AG10803 (cell line): ENCODE measurements around the gene PAIP1.

Source experiments
- DNase-seq: peaks from one replicate; pipeline ENCODE4 v3.0.0; 2010; ENCODE audit warnings: low read depth
- H3K4me3 ChIP-seq: 2 replicates; pipeline ENCODE4 v1.5.1; 2011; ENCODE audit warnings: mild to moderate bottlenecking, low read length, control low read depth
- CTCF ChIP-seq: conservative IDR thresholded peaks from 2 replicates; pipeline ENCODE4 v1.5.1; 2011; ENCODE audit warnings: mild to moderate bottlenecking, low read length, control low read depth, inconsistent platforms

PAIP1 gene

GRCh38 chr5:43491326-43491725, 65.6 kb downstream of the PAIP1 start:
- TF ChIP-seq CTCF = no peak
- no peak for DNase-seq

GRCh38 chr5:43486353-43486752, 70.5 kb downstream of the PAIP1 start:
- no peak overlapping the region for H3K4me3 ChIP-seq
- TF ChIP-seq CTCF = no peak
- DNase-seq = no peak

More at GRCh38 chr5:43491326-43491725, 65.6 kb downstream of the PAIP1 start:
- no peak overlapping the region for H3K4me3 ChIP-seq

- no peak for DNase-seq
- TF ChIP-seq CTCF = no peak
- no peak overlapping the region for H3K4me3 ChIP-seq
These were observed 71.5 kb downstream of the PAIP1 start for GRCh38 chr5:43485406-43485805.

- H3K4me3 ChIP-seq = peak overlapping the region; percentile 81
- TF ChIP-seq CTCF = peak; percentile 57
- peak; percentile 83 for DNase-seq
These were observed 72.6 kb downstream of the PAIP1 start for GRCh38 chr5:43484106-43484849.

GRCh38 chr5:43483298-43484105, 73.4 kb downstream of the PAIP1 start, which contains the start of gene TMEM267:
TMEM267 (minus strand) TSS chr5:43483865; CDS start chr5:43453969, 29,896 bp downstream.
- peak within 1 kb of the TSS; percentile 81 for H3K4me3 ChIP-seq
- peak; percentile 92 for DNase-seq
- no peak for TF ChIP-seq CTCF

- DNase-seq = peak; percentile 69
- no peak for TF ChIP-seq CTCF
- peak overlapping the region; percentile 81 for H3K4me3 ChIP-seq
These were observed 74.2 kb downstream of the PAIP1 start for GRCh38 chr5:43482490-43483297.
